H9 (cell line): ENCODE measurements around the gene SLC12A8. TPM values are rescaled to one million over a fixed set of nuclear protein-coding genes. Genes with fewer than 3 reads are reported as not detected.
A peak's percentile ranks its signal among the peaks of the same experiment; 100 is the strongest.

Source experiments
- DNase-seq: peaks from one replicate; pipeline ENCODE4 v3.0.0-alpha.2; 2017
- H2AFZ ChIP-seq: one replicate; pipeline ENCODE4 v1.6.1; 2013; ENCODE audit warnings: mild to moderate bottlenecking, low read length, control low read depth, moderate library complexity
- H2AK5ac ChIP-seq: 2 replicates; pipeline ENCODE4 v1.6.1; 2013; ENCODE audit warnings: low read length, control low read depth, mixed read lengths; ENCODE audit not compliant: insufficient read length
- H2BK120ac ChIP-seq: one replicate; pipeline ENCODE4 v1.6.1; 2013; ENCODE audit warnings: low read depth, mild to moderate bottlenecking, low read length, control low read depth, inconsistent platforms; ENCODE audit not compliant: poor library complexity, severe bottlenecking
- H2BK12ac ChIP-seq: 2 replicates; pipeline ENCODE4 v1.6.1; 2013; ENCODE audit warnings: low read length, control low read depth, mixed read lengths, low read depth; ENCODE audit not compliant: insufficient read length
- H2BK15ac ChIP-seq: 2 replicates; pipeline ENCODE4 v1.6.1; 2013; ENCODE audit warnings: low read depth, low read length, control low read depth
- H2BK20ac ChIP-seq: one replicate; pipeline ENCODE4 v1.6.1; 2013; ENCODE audit warnings: low read depth, mild to moderate bottlenecking, low read length, control low read depth, inconsistent platforms; ENCODE audit not compliant: poor library complexity, severe bottlenecking
- H2BK5ac ChIP-seq: 2 replicates; pipeline ENCODE4 v1.6.1; 2013; ENCODE audit warnings: low read length, control low read depth, mixed read lengths; ENCODE audit not compliant: insufficient read length
- H3K14ac ChIP-seq: 2 replicates; pipeline ENCODE4 v1.6.1; 2013; ENCODE audit warnings: low read length, control low read depth; ENCODE audit not compliant: insufficient read depth
- H3K18ac ChIP-seq: 2 replicates; pipeline ENCODE4 v1.6.1; 2013; ENCODE audit warnings: low read depth, mild to moderate bottlenecking, mixed read lengths, low read length, control low read depth; ENCODE audit not compliant: insufficient read length
- H3K23ac ChIP-seq: 2 replicates; pipeline ENCODE4 v1.6.1; 2013; ENCODE audit warnings: low read length, control low read depth, mixed read lengths, low read depth; ENCODE audit not compliant: insufficient read length
- H3K23me2 ChIP-seq: 2 replicates; pipeline ENCODE4 v1.6.1; 2013; ENCODE audit warnings: low read depth, mild to moderate bottlenecking, mixed read lengths, low read length, control low read depth; ENCODE audit not compliant: insufficient read length, poor library complexity, severe bottlenecking
- H3K27ac ChIP-seq: 2 replicates; pipeline ENCODE4 v1.5.1; 2013; ENCODE audit warnings: low read length, control low read depth, mixed read lengths, low read depth; ENCODE audit not compliant: insufficient read length
- H3K27me3 ChIP-seq: 2 replicates; pipeline ENCODE4 v1.6.1; 2013; ENCODE audit warnings: low read length, control low read depth, inconsistent platforms; ENCODE audit not compliant: insufficient read depth
- H3K4ac ChIP-seq: 2 replicates; pipeline ENCODE4 v1.6.1; 2013; ENCODE audit warnings: low read depth, mild to moderate bottlenecking, control low read depth, inconsistent platforms, low read length, moderate library complexity
- H3K4me1 ChIP-seq: 2 replicates; pipeline ENCODE4 v1.6.1; 2013; ENCODE audit warnings: low read length, control low read depth, inconsistent platforms; ENCODE audit not compliant: insufficient read depth
- H3K4me2 ChIP-seq: 2 replicates; pipeline ENCODE4 v1.6.1; 2013; ENCODE audit warnings: low read length, control low read depth, mixed read lengths; ENCODE audit not compliant: insufficient read length, insufficient read depth
- H3K56ac ChIP-seq: 2 replicates; pipeline ENCODE4 v1.6.1; 2013; ENCODE audit warnings: low read depth, mild to moderate bottlenecking, mixed read lengths, low read length, control low read depth; ENCODE audit not compliant: insufficient read length
- H3K79me1 ChIP-seq: 2 replicates; pipeline ENCODE4 v1.6.1; 2013; ENCODE audit warnings: low read depth, mild to moderate bottlenecking, moderate library complexity, low read length, control low read depth, inconsistent platforms; ENCODE audit not compliant: insufficient read depth, poor library complexity, severe bottlenecking
- H3K79me2 ChIP-seq: 2 replicates; pipeline ENCODE4 v1.6.1; 2013; ENCODE audit warnings: low read length, control low read depth, inconsistent platforms; ENCODE audit not compliant: insufficient read depth
- H3K9ac ChIP-seq: 2 replicates; pipeline ENCODE4 v1.6.1; 2013; ENCODE audit warnings: low read length, control low read depth, mixed read lengths; ENCODE audit not compliant: insufficient read length; ENCODE audit errors: extremely low read depth
- H3K9me3 ChIP-seq: one replicate; pipeline ENCODE4 v1.6.1; 2013; ENCODE audit warnings: low read depth, low read length, inconsistent platforms; ENCODE audit not compliant: control insufficient read depth
- H3T11ph ChIP-seq: one replicate; pipeline ENCODE4 v1.6.1; 2013; ENCODE audit warnings: mild to moderate bottlenecking, low read length, control low read depth, inconsistent platforms
- H4K20me1 ChIP-seq: one replicate; pipeline ENCODE4 v1.6.1; 2013; ENCODE audit not compliant: control insufficient read depth, insufficient read length, insufficient read depth
- H4K5ac ChIP-seq: 2 replicates; pipeline ENCODE4 v1.6.1; 2013; ENCODE audit warnings: low read depth, mild to moderate bottlenecking, mixed read lengths, low read length, control low read depth; ENCODE audit not compliant: insufficient read length
- H4K8ac ChIP-seq: replicated peaks from 2 replicates; pipeline ENCODE4 v1.6.1; 2013; ENCODE audit warnings: low read length, control low read depth, mixed read lengths, low read depth; ENCODE audit not compliant: insufficient read length
- H4K91ac ChIP-seq: 2 replicates; pipeline ENCODE4 v1.6.1; 2013; ENCODE audit warnings: low read depth, mild to moderate bottlenecking, moderate library complexity, mixed read lengths, low read length, control low read depth; ENCODE audit not compliant: insufficient read length
- H3K27ac Mint-ChIP-seq, 3 experiments: 2 replicates in 2 of 3; 3 replicates in 1 of 3; pipeline ENCODE4 v1.8.0; 2020 to 2021; ENCODE audit warnings: mixed read lengths in 3 of 3, mild to moderate bottlenecking in 1 of 3, moderate library complexity in 1 of 3
- H3K27me3 Mint-ChIP-seq: 2 replicates; pipeline ENCODE4 v1.8.0; 2021; ENCODE audit warnings: low read depth, mild to moderate bottlenecking, moderate library complexity, mixed read lengths
- H3K36me3 Mint-ChIP-seq, 3 experiments: 2 replicates in 2 of 3; 3 replicates in 1 of 3; pipeline ENCODE4 v1.8.0; 2020 to 2021; ENCODE audit warnings: low read depth in 3 of 3, mixed read lengths in 3 of 3; ENCODE audit not compliant: insufficient read depth in 1 of 3
- H3K4me1 Mint-ChIP-seq, 2 experiments: 2 replicates each; pipeline ENCODE4 v1.8.0; 2020; ENCODE audit warnings: mixed read lengths in 2 of 2
- H3K4me3 Mint-ChIP-seq, 2 experiments: 2 replicates in 1 of 2; 3 replicates in 1 of 2; pipeline ENCODE4 v1.8.0; 2020 to 2021; ENCODE audit warnings: mild to moderate bottlenecking in 2 of 2, mixed read lengths in 2 of 2, moderate library complexity in 1 of 2
- H3K9me3 Mint-ChIP-seq, 2 experiments: 2 replicates in 1 of 2; 3 replicates in 1 of 2; pipeline ENCODE4 v1.8.0; 2020; ENCODE audit warnings: mild to moderate bottlenecking in 2 of 2, mixed read lengths in 2 of 2, moderate library complexity in 1 of 2
- WGBS: extraction: QIAGEN DNeasy Blood & Tissue Kit; methylation state at CpG from one replicate; pipeline ENCODE4 v1.1.7; 2013; ENCODE audit warnings: missing lambda C conversion rate, low lambda C conversion rate, mixed read lengths; ENCODE audit not compliant: insufficient read length; ENCODE audit errors: extremely low coverage; 5-methylcytosine and 5-hydroxymethylcytosine counted together
- total RNA-seq: library from RNA; stranded (reverse); gene quantifications from 2 replicates; pipeline ENCODE4 v1.2.1, GENCODE V29; 2021
- TF ChIP-seq, protein P1 (sequence below): fragments of 200-600 bp; sonication (generic); conservative IDR thresholded peaks from 3 replicates; pipeline ENCODE4 v1.8.0; 2021; ENCODE audit warnings: antibody characterized with exemption, mild to moderate bottlenecking

The SLC12A8 gene
- total RNA-seq, 1 experiment from 2014 or later = 8.2 TPM

- H2AFZ ChIP-seq = no peak overlapping the region
These were observed 20.8 kb downstream of the SLC12A8 start for GRCh38 chr3:125191730-125192129.

More at GRCh38 chr3:125191730-125192129, 20.8 kb downstream of the SLC12A8 start:
- peaks cover 15% of the 10 kb centered on the region for H3K4me1 ChIP-seq
- H4K5ac ChIP-seq = no peak overlapping the region
- no peak overlapping the region for H2BK20ac ChIP-seq
- no peak overlapping the region for H3K9ac ChIP-seq
- no peak overlapping the region for H2AK5ac ChIP-seq
- H3T11ph ChIP-seq = no peak overlapping the region
- no peak overlapping the region for H3K4me2 ChIP-seq
- H4K91ac ChIP-seq = no peak overlapping the region
- no peak overlapping the region for H3K56ac ChIP-seq
- Mint-ChIP-seq H3K36me3 (peaks cover 14 to 18% (median 17%) of the 10 kb centered on the region in 3 experiments), H3K27ac (peak overlapping the region in 1 of 3 experiments; percentile 84; a peak in 2 of 7 replicates), H3K9me3 (peaks cover 0 to 3% of the 10 kb centered on the region in 2 experiments; a peak in 2 of 5 replicates), H3K27me3 (no peaks in the 10 kb centered on the region), H3K4me1 (peaks cover 64 to 65% of the 10 kb centered on the region in 2 experiments), H3K4me3 (no peak overlapping the region)
- H3K14ac ChIP-seq = no peak overlapping the region
- no peak overlapping the region for H3K23ac ChIP-seq
- no peak overlapping the region for H2BK12ac ChIP-seq
- no peak overlapping the region for H3K18ac ChIP-seq
- TF ChIP-seq, protein P1, sequence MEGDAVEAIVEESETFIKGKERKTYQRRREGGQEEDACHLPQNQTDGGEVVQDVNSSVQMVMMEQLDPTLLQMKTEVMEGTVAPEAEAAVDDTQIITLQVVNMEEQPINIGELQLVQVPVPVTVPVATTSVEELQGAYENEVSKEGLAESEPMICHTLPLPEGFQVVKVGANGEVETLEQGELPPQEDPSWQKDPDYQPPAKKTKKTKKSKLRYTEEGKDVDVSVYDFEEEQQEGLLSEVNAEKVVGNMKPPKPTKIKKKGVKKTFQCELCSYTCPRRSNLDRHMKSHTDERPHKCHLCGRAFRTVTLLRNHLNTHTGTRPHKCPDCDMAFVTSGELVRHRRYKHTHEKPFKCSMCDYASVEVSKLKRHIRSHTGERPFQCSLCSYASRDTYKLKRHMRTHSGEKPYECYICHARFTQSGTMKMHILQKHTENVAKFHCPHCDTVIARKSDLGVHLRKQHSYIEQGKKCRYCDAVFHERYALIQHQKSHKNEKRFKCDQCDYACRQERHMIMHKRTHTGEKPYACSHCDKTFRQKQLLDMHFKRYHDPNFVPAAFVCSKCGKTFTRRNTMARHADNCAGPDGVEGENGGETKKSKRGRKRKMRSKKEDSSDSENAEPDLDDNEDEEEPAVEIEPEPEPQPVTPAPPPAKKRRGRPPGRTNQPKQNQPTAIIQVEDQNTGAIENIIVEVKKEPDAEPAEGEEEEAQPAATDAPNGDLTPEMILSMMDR = no peak
- H3K9me3 ChIP-seq = no peaks in the 10 kb centered on the region
- H3K79me1 ChIP-seq = no peaks in the 10 kb centered on the region
- no peak for DNase-seq
- H3K23me2 ChIP-seq = no peaks in the 10 kb centered on the region
- no peak overlapping the region for H2BK15ac ChIP-seq
- H2BK120ac ChIP-seq = no peak overlapping the region
- H4K8ac ChIP-seq = no peak overlapping the region
- no peaks in the 10 kb centered on the region for H4K20me1 ChIP-seq
- no peak overlapping the region for H3K4ac ChIP-seq
- no peak overlapping the region for H3K27ac ChIP-seq
- no peaks in the 10 kb centered on the region for H3K27me3 ChIP-seq
- H2BK5ac ChIP-seq = no peak overlapping the region
- H3K79me2 ChIP-seq = no peaks in the 10 kb centered on the region
- WGBS = no CpG with 5 or more reads among the region's 7 CpGs
